H7 (cell line): ENCODE measurements around the gene ABHD14A. TPM values are rescaled to one million over a fixed set of nuclear protein-coding genes. Genes with fewer than 3 reads are reported as not detected.

Experiments
- DNase-seq: peaks from one replicate; pipeline ENCODE4 v3.0.0; 2012
- H3K27me3 ChIP-seq: 2 replicates; pipeline ENCODE4 v1.6.0; 2011; ENCODE audit warnings: mild to moderate bottlenecking, low read length; ENCODE audit not compliant: control insufficient read depth, insufficient read depth
- H3K36me3 ChIP-seq: replicated peaks from 2 replicates; pipeline ENCODE4 v1.5.1; 2011; ENCODE audit warnings: low read length; ENCODE audit not compliant: control insufficient read depth, insufficient read depth
- H3K4me3 ChIP-seq: 2 replicates; pipeline ENCODE4 v1.5.1; 2011; ENCODE audit warnings: low read depth, mild to moderate bottlenecking, control low read depth, low read length, moderate library complexity; ENCODE audit not compliant: insufficient read depth
- total RNA-seq: library from RNA; depleted of rRNA; stranded (reverse); fragments of >200 nt; shearing (Covaris generic); gene quantifications from 2 replicates; pipeline ENCODE4 v1.2.3, GENCODE V29; 2014

ABHD14A gene
- total RNA-seq, 1 experiment from 2014 or later, result 7.7 TPM

- no peak for DNase-seq
Observed at GRCh38 chr3:51945926-51946705, 28.7 kb upstream of the ABHD14A start.

GRCh38 chr3:51946796-51947195, 28.1 kb upstream of the ABHD14A start:
- DNase-seq, result no peak

More at GRCh38 chr3:51945926-51946705, 28.7 kb upstream of the ABHD14A start:
- no peaks in the 10 kb centered on the region; the same call in 1 of the 2 replicates for H3K27me3 ChIP-seq
- no peaks in the 10 kb centered on the region for H3K36me3 ChIP-seq
- H3K4me3 ChIP-seq, result no peak overlapping the region

GRCh38 chr3:51947215-51947900, 27.5 kb upstream of the ABHD14A start:
- Histone ChIP-seq H3K27me3 (peaks cover 2% of the 10 kb centered on the region; the same call in 1 of the 2 replicates), H3K36me3 (no peaks in the 10 kb centered on the region), H3K4me3 (no peak overlapping the region)
- DNase-seq, result no peak

More at GRCh38 chr3:51946796-51947195, 28.1 kb upstream of the ABHD14A start:
- Histone ChIP-seq H3K36me3 (no peaks in the 10 kb centered on the region), H3K4me3 (no peak overlapping the region), H3K27me3 (no peaks in the 10 kb centered on the region; the same call in 1 of the 2 replicates)

- Histone ChIP-seq H3K36me3 (no peaks in the 10 kb centered on the region), H3K27me3 (peaks cover 2% of the 10 kb centered on the region; the same call in 1 of the 2 replicates), H3K4me3 (no peak overlapping the region)
- DNase-seq, result no peak
Observed at GRCh38 chr3:51948016-51948580, 26.8 kb upstream of the ABHD14A start.

GRCh38 chr3:51949121-51949520, 25.7 kb upstream of the ABHD14A start:
- peaks cover 8% of the 10 kb centered on the region for H3K27me3 ChIP-seq
- DNase-seq, result no peak
- H3K36me3 ChIP-seq, result no peaks in the 10 kb centered on the region
- no peak overlapping the region for H3K4me3 ChIP-seq

- no peak overlapping the region for H3K4me3 ChIP-seq
- H3K36me3 ChIP-seq, result no peaks in the 10 kb centered on the region
- no peak for DNase-seq
- peaks cover 25% of the 10 kb centered on the region for H3K27me3 ChIP-seq
Observed at GRCh38 chr3:51950899-51951298, 24.0 kb upstream of the ABHD14A start.

GRCh38 chr3:51953445-51953844, 21.4 kb upstream of the ABHD14A start:
- no peak for DNase-seq
- Histone ChIP-seq H3K4me3 (no peak overlapping the region), H3K36me3 (no peaks in the 10 kb centered on the region), H3K27me3 (peaks cover 38% of the 10 kb centered on the region)

- Histone ChIP-seq H3K4me3 (no peak overlapping the region), H3K36me3 (no peaks in the 10 kb centered on the region), H3K27me3 (peaks cover 38% of the 10 kb centered on the region)
- DNase-seq, result no peak
Observed at GRCh38 chr3:51954105-51954504, 20.8 kb upstream of the ABHD14A start.

- no peaks in the 10 kb centered on the region for H3K36me3 ChIP-seq
- H3K27me3 ChIP-seq, result peaks cover 38% of the 10 kb centered on the region
- H3K4me3 ChIP-seq, result no peak overlapping the region
- DNase-seq, result no peak
Observed at GRCh38 chr3:51954713-51955112, 20.2 kb upstream of the ABHD14A start.

GRCh38 chr3:51955175-51955892, 19.5 kb upstream of the ABHD14A start, which contains the start of gene GPR62:
TSS of gene GPR62 (plus strand) at chr3:51955381. CDS start at chr3:51955653, 272 bp downstream.
- Histone ChIP-seq H3K36me3 (no peaks in the 10 kb centered on the region), H3K4me3 (peak within 1 kb of the TSS; percentile 44), H3K27me3 (peaks cover 38% of the 10 kb centered on the region)
- no peak for DNase-seq

- peak; percentile 96 for DNase-seq
- Histone ChIP-seq H3K36me3 (no peaks in the 10 kb centered on the region), H3K27me3 (peaks cover 38% of the 10 kb centered on the region), H3K4me3 (peak overlapping the region; percentile 44)
Observed at GRCh38 chr3:51955893-51956770, 18.7 kb upstream of the ABHD14A start.

GRCh38 chr3:51957520-51958205, 17.2 kb upstream of the ABHD14A start:
- Histone ChIP-seq H3K36me3 (no peaks in the 10 kb centered on the region), H3K4me3 (no peak overlapping the region), H3K27me3 (peaks cover 36% of the 10 kb centered on the region)
- DNase-seq, result no peak
